ENCODE results near the gene GLTPD2.

Gene GLTPD2

DNA sequence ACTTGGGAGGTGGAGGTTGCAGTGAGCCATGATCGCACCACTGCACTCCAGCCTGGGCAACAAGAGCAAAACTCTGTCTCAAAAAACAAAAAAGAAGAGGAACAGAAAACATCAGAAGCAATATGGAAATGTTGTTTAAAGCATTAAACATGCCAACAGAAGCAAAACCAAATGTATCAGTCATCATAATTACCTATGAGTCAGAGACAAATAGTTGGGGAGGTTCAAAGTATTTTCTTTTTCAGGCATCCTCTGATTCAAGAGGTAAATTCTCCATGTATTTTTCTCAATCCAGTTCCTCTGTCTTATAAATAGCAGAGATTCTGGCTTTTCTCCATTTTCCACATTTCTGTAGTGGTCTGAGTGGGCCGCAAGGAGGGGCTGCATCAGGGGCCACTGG is 19.1 kb upstream of the GLTPD2 start:
- no peak overlapping the region for H3K27ac ChIP-seq
- TF ChIP-seq, protein P1, sequence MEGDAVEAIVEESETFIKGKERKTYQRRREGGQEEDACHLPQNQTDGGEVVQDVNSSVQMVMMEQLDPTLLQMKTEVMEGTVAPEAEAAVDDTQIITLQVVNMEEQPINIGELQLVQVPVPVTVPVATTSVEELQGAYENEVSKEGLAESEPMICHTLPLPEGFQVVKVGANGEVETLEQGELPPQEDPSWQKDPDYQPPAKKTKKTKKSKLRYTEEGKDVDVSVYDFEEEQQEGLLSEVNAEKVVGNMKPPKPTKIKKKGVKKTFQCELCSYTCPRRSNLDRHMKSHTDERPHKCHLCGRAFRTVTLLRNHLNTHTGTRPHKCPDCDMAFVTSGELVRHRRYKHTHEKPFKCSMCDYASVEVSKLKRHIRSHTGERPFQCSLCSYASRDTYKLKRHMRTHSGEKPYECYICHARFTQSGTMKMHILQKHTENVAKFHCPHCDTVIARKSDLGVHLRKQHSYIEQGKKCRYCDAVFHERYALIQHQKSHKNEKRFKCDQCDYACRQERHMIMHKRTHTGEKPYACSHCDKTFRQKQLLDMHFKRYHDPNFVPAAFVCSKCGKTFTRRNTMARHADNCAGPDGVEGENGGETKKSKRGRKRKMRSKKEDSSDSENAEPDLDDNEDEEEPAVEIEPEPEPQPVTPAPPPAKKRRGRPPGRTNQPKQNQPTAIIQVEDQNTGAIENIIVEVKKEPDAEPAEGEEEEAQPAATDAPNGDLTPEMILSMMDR (conservative IDR thresholded peaks at IDR 0.05) = no peak
- no peak for TF ChIP-seq ZFX (IDR thresholded peaks at IDR 0.05)

DNA sequence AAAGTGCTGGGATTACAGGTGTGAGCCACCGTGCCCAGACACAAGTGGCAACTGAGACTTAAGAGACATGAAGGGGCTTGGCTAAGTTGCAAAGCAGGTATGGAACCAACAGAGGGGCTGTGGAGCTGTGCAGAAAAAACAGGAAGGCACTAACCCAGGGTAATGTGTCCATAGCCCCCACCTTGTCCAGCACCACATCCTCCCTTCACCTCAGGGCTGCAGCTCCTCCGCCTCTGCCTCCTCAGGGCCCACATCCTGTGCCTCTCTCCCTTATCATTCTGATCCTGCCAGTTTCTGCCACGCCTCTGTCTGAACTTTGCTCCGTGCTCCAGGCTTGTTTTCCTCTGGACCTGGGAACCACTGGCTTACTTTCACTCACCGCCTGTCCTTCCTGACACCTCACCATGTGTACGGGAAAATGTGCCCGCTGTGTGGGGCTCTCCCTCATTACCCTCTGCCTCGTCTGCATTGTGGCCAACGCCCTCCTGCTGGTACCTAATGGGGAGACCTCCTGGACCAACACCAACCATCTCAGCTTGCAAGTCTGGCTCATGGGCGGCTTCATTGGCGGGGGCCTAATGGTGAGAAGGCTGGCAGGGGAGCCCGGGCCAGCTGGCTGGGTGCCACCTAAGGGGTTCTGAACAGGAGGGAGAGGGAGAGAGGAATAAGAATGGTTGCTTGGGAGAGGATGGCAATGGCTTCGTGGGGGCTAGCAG is 17.1 kb upstream of the GLTPD2 start, which contains the start of gene TM4SF5:
Gene TM4SF5 (plus strand): TSS at position 368 of the 716 bp plus-strand sequence. CDS start 37 bp downstream, at position 405.
- no peak within 1 kb of the TSS for H3K27ac ChIP-seq
- no peak for TF ChIP-seq ZFX (IDR thresholded peaks at IDR 0.05)
- TF ChIP-seq, protein P1 (conservative IDR thresholded peaks at IDR 0.05) = no peak

DNA sequence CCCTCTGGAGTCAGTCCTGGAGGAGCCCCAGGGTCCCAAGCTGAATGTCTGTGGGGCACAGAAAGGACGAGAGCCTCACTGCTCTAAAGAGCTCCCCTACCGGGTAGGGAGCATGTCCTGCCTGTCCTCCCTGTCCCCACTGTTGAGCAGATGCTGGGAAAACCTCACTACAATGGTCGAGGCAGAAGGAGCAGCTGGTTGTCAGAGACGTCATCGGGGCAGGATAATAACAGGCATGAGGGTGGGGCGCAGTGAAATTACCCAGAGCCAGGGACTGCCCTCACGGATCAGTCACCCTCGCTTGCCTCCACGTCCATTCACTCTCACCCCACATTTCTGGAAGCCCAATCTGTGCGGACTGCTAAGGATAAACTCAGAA is 16.5 kb upstream of the GLTPD2 start:
- no peak overlapping the region for H3K27ac ChIP-seq
- TF ChIP-seq, protein P1 (conservative IDR thresholded peaks at IDR 0.05) = no peak
- no peak for TF ChIP-seq ZFX (IDR thresholded peaks at IDR 0.05)

DNA sequence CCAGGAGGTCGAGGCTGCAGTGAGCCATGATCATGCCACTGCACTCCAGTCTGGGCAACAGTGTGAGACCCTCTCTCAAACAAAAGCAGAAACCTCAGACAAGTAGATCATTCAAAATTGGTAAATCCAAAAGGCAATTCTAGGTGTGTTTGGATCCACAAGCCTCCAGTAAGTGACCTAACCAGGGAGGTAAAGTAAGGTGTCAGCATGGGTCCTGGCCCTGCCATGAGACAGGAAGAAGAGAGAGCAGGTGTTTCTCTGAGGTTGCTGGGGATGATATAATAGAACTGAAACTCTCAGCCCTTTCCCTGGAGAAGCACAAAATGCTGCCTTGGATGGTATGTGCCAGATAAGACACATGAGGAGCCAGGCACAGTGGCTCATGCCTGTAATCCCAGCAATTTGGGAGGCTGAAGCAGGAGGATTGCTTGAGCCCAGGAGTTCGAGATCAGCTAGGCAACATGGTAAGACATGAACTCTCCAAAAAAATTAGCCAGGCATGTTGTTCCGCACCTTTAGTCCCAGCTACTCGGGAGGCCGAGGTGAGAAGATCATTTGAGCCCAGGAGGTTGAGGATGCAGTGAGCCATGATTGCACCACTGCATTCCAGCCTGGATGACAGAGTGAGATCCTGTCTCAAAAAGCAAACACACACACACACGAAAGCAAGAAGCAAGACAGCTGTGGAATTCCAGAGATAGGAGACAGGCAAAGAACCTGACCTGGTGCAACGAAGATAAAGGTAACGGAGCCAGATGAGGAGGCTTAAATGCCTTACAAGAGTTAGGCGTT is 10.6 kb upstream of the GLTPD2 start:
- H3K27ac ChIP-seq = no peak overlapping the region
- TF ChIP-seq, protein P1 (conservative IDR thresholded peaks at IDR 0.05) = no peak
- no peak for TF ChIP-seq ZFX (IDR thresholded peaks at IDR 0.05)

DNA sequence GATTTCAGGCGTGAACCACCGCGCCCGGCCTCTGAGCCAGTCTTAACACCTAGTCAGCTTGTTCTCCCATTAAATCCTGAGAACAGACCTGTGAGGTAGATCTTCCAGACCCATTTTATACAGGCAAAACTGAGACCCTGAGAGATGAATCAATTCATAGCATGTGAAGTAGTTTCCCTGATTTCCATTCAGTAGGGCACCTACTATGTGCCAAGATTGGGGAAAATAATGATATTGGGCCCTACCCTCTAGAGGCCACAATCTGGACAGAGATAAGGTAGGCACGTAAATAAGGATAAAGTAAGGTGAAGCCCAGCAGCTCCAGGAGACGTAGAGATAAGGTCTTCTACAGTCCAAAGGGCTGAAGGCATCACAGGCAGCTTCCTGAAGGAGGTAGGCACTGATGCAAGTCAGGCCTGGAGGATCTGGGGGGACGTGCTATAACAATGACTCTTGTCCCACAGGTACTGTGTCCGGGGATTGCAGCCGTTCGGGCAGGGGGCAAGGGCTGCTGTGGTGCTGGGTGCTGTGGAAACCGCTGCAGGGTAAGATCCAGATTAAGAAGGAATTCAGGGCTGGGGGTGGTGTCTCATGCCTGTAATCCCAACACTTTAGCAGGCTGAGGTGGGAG is 8.3 kb upstream of the GLTPD2 start:
- H3K27ac ChIP-seq = no peak overlapping the region

DNA sequence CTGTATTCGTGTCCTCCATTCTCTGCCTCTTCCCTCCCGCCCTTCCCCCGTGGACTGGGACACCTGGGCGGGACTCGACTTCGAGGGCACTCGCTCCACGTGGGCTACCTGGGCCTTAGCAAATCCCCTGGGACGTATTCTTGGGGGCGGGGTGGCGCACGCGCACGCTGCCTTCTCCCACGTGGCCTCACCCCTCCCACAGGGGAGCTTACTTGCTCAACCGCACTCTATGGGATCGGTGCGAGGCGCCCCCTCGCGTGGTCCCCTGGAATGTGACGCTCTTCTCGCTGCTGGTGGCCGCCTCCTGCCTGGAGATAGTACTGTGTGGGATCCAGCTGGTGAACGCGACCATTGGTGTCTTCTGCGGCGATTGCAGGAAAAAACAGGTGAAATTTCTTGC is 6.1 kb upstream of the GLTPD2 start:
- H3K27ac ChIP-seq = no peak overlapping the region
- no peak for TF ChIP-seq ZFX (IDR thresholded peaks at IDR 0.05)
- TF ChIP-seq, protein P1 (conservative IDR thresholded peaks at IDR 0.05) = no peak

More for the DNA sequence above, 8.3 kb upstream of the GLTPD2 start:
- TF ChIP-seq ZFX (IDR thresholded peaks at IDR 0.05) = no peak
- TF ChIP-seq, protein P1 (conservative IDR thresholded peaks at IDR 0.05) = no peak

Measured in C4-2B (cell line).